Activated CD8-positive, alpha-beta T cell treated with anti-CD3 and anti-CD28 coated beads, Interleukin-2, amount 10 ng/mL, durations not matched to agents 7 days and 5 days (primary cell): ENCODE measurements around the gene CTDNEP1. TPM values are rescaled to one million over a fixed set of nuclear protein-coding genes. Genes with fewer than 3 reads are reported as not detected.
A peak's percentile ranks its signal among the peaks of the same experiment; 100 is the strongest.

ENCODE experiments used
- ATAC-seq: fragments of 150-1000 bp; cut with Tn5 transposase; one replicate; pipeline ENCODE4 v1.10.0; 2021; ENCODE audit warnings: moderate library complexity
- CTCF ChIA-PET: fragments of 350-600 bp; sonication (Branson Sonifier 250); formaldehyde crosslinking; loops from one replicate; lab custom pipeline; 2021; ENCODE audit warnings: antibody characterized with exemption; lab: Charles Lee
- POLR2A ChIA-PET: fragments of 350-600 bp; sonication (Branson Sonifier 250); formaldehyde crosslinking; loops from one replicate; lab custom pipeline; 2021; ENCODE audit warnings: antibody characterized with exemption; lab: Charles Lee
- DNase-seq: peaks from one replicate; pipeline ENCODE4 v3.0.0-alpha.2; 2020
- H3K27ac Mint-ChIP-seq: one replicate; pipeline ENCODE4 v1.8.0; 2021; ENCODE audit warnings: mild to moderate bottlenecking, mixed read lengths
- H3K27me3 Mint-ChIP-seq: one replicate; pipeline ENCODE4 v1.8.0; 2021; ENCODE audit warnings: low read depth, mixed read lengths
- H3K36me3 Mint-ChIP-seq: one replicate; pipeline ENCODE4 v1.8.0; 2021; ENCODE audit warnings: low read depth, mixed read lengths
- H3K4me1 Mint-ChIP-seq: one replicate; pipeline ENCODE4 v1.8.0; 2021; ENCODE audit warnings: low read depth, mixed read lengths
- H3K4me3 Mint-ChIP-seq: one replicate; pipeline ENCODE4 v1.8.0; 2021; ENCODE audit warnings: mild to moderate bottlenecking, mixed read lengths
- H3K9me3 Mint-ChIP-seq: one replicate; pipeline ENCODE4 v1.8.0; 2022; ENCODE audit warnings: mixed read lengths; ENCODE audit not compliant: insufficient read depth
- total RNA-seq, 2 experiments: library from RNA; stranded (reverse); gene quantifications; one replicate each; pipeline ENCODE4 v1.2.3, GENCODE V29; 2021

The CTDNEP1 gene
- total RNA-seq, 2 experiments from 2014 or later: 171 to 186 TPM

DNA sequence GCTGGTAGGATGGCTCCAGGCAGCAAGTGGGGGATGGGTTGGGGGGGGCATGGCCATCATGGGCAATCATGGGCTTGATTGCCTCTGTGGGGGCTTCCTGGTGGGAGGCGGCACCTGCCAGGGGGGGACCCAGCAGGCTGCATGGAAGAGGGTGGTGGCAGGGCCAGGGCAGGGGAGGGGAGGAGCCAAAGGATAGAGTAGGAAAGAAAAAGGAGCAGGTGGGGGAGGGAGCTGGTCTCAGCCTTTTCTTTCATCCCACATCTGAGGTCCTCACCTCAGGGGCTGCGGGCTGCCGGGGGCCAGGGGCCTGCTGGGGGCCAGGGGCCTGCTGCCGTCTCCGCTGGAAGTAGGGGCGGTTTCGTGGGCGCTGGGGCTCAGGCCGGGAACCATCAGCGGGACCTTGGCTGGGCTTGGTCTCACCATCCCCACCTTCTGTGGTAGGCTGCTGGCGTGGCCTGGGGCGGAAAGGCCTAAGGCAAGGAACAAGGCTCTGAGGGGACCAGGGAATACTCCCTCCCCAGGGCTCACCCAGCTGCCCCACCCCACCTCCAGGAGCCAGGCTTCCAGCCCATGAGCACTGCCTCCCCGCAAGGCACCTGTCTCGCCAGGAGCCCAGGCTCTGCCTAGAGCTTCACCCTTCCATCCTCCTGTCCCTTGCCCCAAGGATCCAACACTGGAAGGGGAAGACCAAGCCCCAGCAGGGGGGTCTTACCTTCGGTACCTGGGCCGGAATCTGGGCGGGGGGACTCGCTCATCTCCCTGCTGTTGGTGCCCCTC lies 37.9 kb upstream of the CTDNEP1 start:
- Mint-ChIP-seq H3K4me1 (peaks cover 10% of the 10 kb centered on the region), H3K27ac (no peak overlapping the region), H3K36me3 (no peaks in the 10 kb centered on the region), H3K27me3 (peaks cover 22% of the 10 kb centered on the region), H3K4me3 (no peak overlapping the region), H3K9me3 (no peaks in the 10 kb centered on the region)
- ChIA-PET CTCF (interaction anchor here (1.7 kb wide), 1 partner anchor 7 kb away, joined by 5 read pairs; no protein-coding TSS in a partner anchor), POLR2A (no interaction called here)
- ATAC-seq (no peak), DNase-seq (no peak)

DNA sequence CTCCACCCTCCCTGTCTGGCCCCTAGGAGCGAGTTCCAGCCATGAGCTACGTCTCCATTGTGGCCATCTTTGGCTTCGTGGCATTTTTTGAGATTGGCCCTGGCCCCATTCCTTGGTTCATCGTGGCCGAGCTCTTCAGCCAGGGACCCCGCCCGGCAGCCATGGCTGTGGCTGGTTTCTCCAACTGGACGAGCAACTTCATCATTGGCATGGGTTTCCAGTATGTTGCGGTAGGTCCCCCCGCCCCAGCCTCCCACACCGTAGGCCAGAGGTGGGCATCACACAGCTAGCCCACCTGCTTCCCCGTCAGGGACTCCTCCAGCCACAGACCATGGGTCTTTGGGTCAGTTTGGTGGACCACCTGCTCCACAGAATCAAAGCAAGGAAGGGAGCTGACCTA lies 34.1 kb upstream of the CTDNEP1 start:
- H3K27me3 Mint-ChIP-seq: peaks cover 30% of the 10 kb centered on the region
- no peak overlapping the region for H3K27ac Mint-ChIP-seq
- CTCF ChIA-PET: interaction anchor here (1.2 to 8.8 kb wide), 3 partner anchors 12 to 240 kb away, joined by 3 to 81 read pairs (median 4); partner anchors contain the start of gene ACAP1
- H3K4me1 Mint-ChIP-seq: peaks cover 20% of the 10 kb centered on the region
- H3K4me3 Mint-ChIP-seq: no peak overlapping the region
- POLR2A ChIA-PET: interaction anchor here (0.5 kb wide), 1 partner anchor 51 kb away, joined by 3 read pairs; the partner anchor contains the start of gene DVL2
- no peaks in the 10 kb centered on the region for H3K36me3 Mint-ChIP-seq
- no peaks in the 10 kb centered on the region for H3K9me3 Mint-ChIP-seq
- no peak for ATAC-seq
- no peak for DNase-seq

DNA sequence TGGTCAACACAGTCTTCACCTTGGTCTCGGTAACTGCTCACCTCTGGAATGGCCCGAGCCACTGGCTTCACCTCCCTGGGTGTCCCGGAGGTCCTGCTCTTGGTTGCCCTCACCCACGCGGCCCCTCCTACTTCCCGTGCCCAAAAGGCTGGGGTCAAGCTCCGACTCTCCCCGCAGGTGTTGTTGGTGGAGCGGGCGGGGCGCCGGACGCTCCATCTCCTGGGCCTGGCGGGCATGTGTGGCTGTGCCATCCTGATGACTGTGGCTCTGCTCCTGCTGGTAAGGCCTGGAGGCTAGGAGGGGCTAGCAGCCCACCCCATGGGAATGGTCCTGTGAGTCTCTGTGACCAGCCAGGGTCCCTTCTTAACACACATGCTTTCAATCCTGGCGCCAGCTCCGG lies 33.4 kb upstream of the CTDNEP1 start:
- no peaks in the 10 kb centered on the region for H3K36me3 Mint-ChIP-seq
- peaks cover 31% of the 10 kb centered on the region for H3K27me3 Mint-ChIP-seq
- DNase-seq: no peak
- no peak overlapping the region for H3K4me3 Mint-ChIP-seq
- H3K27ac Mint-ChIP-seq: no peak overlapping the region
- H3K9me3 Mint-ChIP-seq: no peaks in the 10 kb centered on the region
- ChIA-PET CTCF (interaction anchor here (8.8 kb wide), 1 partner anchor 13 kb away, joined by 81 read pairs; no protein-coding TSS in a partner anchor), POLR2A (no interaction called here)
- peaks cover 27% of the 10 kb centered on the region for H3K4me1 Mint-ChIP-seq
- ATAC-seq: no peak

DNA sequence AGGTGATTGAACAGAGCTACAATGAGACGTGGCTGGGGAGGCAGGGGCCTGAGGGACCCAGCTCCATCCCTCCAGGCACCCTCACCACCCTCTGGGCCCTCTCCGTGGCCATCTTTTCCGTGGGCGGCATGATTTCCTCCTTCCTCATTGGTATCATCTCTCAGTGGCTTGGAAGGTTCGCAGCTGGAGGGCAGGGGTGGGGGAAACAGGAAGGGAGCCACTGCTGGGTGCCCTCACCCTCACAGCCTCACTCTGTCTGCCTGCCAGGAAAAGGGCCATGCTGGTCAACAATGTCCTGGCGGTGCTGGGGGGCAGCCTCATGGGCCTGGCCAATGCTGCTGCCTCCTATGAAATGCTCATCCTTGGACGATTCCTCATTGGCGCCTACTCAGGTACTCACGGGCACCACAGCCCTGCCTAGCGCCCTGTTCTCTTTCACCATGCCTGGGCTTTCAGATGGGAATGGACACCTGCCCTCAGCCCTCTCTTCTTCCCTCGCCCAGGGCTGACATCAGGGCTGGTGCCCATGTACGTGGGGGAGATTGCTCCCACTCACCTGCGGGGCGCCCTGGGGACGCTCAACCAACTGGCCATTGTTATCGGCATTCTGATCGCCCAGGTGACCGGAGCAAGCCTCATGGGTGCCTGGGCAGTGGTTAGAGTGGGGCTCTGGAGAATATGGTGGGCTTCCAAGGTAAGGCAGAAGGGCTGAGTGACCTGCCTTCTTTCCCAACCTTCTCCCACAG lies 32.1 kb upstream of the CTDNEP1 start:
- ATAC-seq: no peak
- Mint-ChIP-seq H3K9me3 (no peaks in the 10 kb centered on the region), H3K4me3 (no peak overlapping the region), H3K27ac (no peak overlapping the region), H3K36me3 (no peaks in the 10 kb centered on the region), H3K4me1 (peaks cover 27% of the 10 kb centered on the region), H3K27me3 (peaks cover 33% of the 10 kb centered on the region)
- CTCF ChIA-PET: interaction anchor here (2.4 to 8.8 kb wide), 2 partner anchors 14 to 46 kb away, joined by 6 to 81 read pairs; partner anchors contain the start of gene NEURL4
- POLR2A ChIA-PET: no interaction called here
- no peak for DNase-seq

DNA sequence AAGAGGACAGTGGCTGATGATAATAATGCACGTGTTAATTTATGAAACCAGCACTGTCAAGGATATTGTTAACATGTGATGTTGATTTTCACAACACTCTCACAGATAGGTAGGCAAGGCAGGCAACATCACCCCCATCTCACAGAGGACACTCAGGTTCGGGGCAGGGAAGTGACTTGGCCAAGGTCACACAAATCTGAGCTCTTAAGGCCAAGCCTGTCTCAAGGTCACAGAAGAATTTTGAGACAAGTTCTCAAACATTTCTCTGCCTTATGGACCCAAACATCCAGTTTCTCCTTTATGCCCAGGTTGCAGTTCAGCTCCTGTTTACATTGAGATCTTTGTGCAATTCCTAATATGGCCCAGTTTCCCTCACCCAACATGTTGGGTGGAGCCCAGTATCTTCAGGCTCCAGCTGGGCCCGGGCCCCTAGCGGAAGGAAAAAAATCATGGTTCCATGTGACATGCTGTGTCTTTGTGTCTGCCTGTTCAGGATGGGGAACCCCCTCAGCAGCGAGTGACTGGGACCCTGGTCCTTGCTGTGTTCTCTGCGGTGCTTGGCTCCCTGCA lies 31.3 kb upstream of the CTDNEP1 start:
- no peaks in the 10 kb centered on the region for H3K9me3 Mint-ChIP-seq
- H3K4me3 Mint-ChIP-seq: no peak overlapping the region
- DNase-seq: no peak
- H3K4me1 Mint-ChIP-seq: peaks cover 27% of the 10 kb centered on the region
- no peaks in the 10 kb centered on the region for H3K36me3 Mint-ChIP-seq
- H3K27me3 Mint-ChIP-seq: peaks cover 29% of the 10 kb centered on the region
- ATAC-seq: no peak
- POLR2A ChIA-PET: interaction anchor here (0.6 to 2.3 kb wide), 2 partner anchors 9 to 220 kb away, joined by 5 to 8 read pairs; no protein-coding TSS in a partner anchor
- CTCF ChIA-PET: interaction anchor here (1.0 to 8.8 kb wide), 6 partner anchors 9 to 149 kb away, joined by 3 to 81 read pairs (median 6); partner anchors contain the start of genes ACAP1 and NEURL4
- no peak overlapping the region for H3K27ac Mint-ChIP-seq

DNA sequence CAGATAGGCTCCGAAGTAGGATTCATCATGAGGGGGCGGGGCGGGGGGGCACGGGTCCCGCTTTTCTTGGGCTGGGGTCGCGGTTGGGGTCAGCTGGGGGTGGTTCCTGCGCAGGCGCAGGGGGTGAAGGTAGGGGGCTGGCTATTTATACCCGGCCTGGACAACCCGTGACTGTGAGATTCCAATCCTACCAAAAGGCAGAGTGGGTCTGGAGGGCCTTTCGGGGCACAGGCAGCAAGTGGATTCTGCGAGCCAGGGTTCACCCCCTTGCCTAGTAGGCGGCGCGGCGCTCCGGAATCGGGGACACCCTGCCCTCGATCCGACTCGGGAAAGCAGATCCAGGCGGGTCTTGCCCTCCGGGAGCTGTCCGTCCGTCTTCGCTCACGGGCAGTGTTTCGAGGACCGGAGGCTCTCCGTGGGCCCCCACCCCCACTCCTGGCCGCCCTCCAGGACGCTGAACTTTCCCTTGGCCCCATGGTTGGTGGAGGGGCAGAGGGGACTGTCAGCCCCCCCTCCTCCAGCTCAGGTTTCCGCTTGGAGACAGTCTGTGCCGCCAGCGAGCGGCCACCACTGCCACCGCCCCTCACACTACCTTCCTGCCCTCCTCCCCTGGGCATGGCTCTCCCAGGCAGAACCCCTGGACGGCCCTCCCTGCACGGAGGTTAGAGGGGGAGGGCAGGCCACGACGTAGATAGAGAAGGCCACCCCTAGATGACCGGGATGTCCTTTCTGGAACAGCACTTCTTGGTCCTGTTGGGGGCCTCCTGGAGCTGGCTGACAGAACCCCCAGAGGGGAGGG lies 30.6 kb upstream of the CTDNEP1 start:
- no peak for ATAC-seq
- DNase-seq: no peak
- CTCF ChIA-PET: interaction anchor here (1.0 to 8.8 kb wide), 6 partner anchors 10 to 150 kb away, joined by 3 to 81 read pairs (median 6); partner anchors contain the start of genes ACAP1 and NEURL4
- H3K9me3 Mint-ChIP-seq: no peaks in the 10 kb centered on the region
- no peaks in the 10 kb centered on the region for H3K36me3 Mint-ChIP-seq
- no peak overlapping the region for H3K4me3 Mint-ChIP-seq
- POLR2A ChIA-PET: interaction anchor here (0.6 to 2.3 kb wide), 4 partner anchors 10 to 269 kb away, joined by 5 to 8 read pairs (median 5); no protein-coding TSS in a partner anchor
- peaks cover 29% of the 10 kb centered on the region for H3K27me3 Mint-ChIP-seq
- peaks cover 27% of the 10 kb centered on the region for H3K4me1 Mint-ChIP-seq
- no peak overlapping the region for H3K27ac Mint-ChIP-seq

- Mint-ChIP-seq H3K4me3 (peak within 1 kb of the TSS; percentile 73), H3K36me3 (no peaks in the 10 kb centered on the region), H3K9me3 (no peaks in the 10 kb centered on the region), H3K27ac (peak within 1 kb of the TSS; percentile 50), H3K27me3 (peaks cover 25% of the 10 kb centered on the region), H3K4me1 (peaks cover 27% of the 10 kb centered on the region)
- POLR2A ChIA-PET: interaction anchor here (1.0 to 2.3 kb wide), 3 partner anchors 11 to 269 kb away, joined by 5 to 8 read pairs (median 5); no protein-coding TSS in a partner anchor
- DNase-seq (peak; percentile 86), ATAC-seq (peak; percentile 76)
- CTCF ChIA-PET: interaction anchor here (0.8 to 8.8 kb wide), 13 partner anchors 10 to 279 kb away, joined by 3 to 81 read pairs (median 4); partner anchors contain the start of genes ACAP1, TMEM256 and TMEM95
Observed at GRCh38 chr17:7281074-7281952, 29.8 kb upstream of the CTDNEP1 start, which contains the start of gene SLC2A4. SLC2A4 (plus strand) TSS chr17:7281718; CDS start chr17:7281935, 217 bp downstream.

DNA sequence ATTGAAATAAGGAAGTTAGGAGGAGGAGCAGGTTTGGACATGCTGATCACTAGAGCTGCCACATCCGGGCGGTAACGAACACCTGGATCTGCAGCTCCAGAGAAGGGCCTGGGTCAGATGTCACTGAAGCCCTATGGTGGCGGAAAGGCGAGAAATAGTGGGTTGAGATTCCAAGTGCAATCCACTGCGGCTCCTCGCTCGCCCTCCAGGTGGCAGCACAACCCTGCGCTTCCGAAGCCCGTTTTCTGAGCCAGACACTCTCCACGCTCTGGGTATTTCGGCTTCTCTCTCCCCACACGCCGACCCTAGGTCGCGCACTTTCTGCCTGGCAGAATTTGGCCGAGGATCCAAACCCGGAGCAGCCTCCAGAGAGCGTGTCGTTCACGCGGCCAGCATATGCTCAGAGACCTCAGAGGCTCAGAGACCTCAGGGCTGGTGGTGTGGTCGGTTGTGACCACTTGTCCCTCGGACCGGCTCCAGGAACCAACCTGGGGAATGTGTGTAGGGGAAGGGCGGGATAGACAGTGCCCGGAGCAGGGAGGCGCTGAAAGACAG lies 29.1 kb upstream of the CTDNEP1 start:
- Mint-ChIP-seq H3K9me3 (no peaks in the 10 kb centered on the region), H3K4me1 (peaks cover 27% of the 10 kb centered on the region), H3K4me3 (peak overlapping the region; percentile 73), H3K27me3 (peaks cover 24% of the 10 kb centered on the region), H3K36me3 (no peaks in the 10 kb centered on the region), H3K27ac (peak overlapping the region; percentile 50)
- ChIA-PET CTCF (interaction anchor here (0.6 to 8.8 kb wide), 14 partner anchors 11 to 328 kb away, joined by 3 to 81 read pairs (median 4); partner anchors contain the start of genes ACAP1, CTDNEP1, TMEM256 and TMEM95), POLR2A (interaction anchor here (1.4 kb wide), 1 partner anchor 28 kb away, joined by 5 read pairs; no protein-coding TSS in a partner anchor)
- ATAC-seq (peak; percentile 86), DNase-seq (peak; percentile 90)

- ChIA-PET CTCF (interaction anchor here (0.6 to 8.8 kb wide), 4 partner anchors 18 to 406 kb away, joined by 3 to 81 read pairs (median 3); no protein-coding TSS in a partner anchor), POLR2A (no interaction called here)
- no peak overlapping the region for H3K4me3 Mint-ChIP-seq
- DNase-seq (no peak), ATAC-seq (no peak)
- H3K4me1 Mint-ChIP-seq: peaks cover 27% of the 10 kb centered on the region
- peaks cover 24% of the 10 kb centered on the region for H3K27me3 Mint-ChIP-seq
- no peak overlapping the region for H3K27ac Mint-ChIP-seq
- no peaks in the 10 kb centered on the region for H3K9me3 Mint-ChIP-seq
- no peaks in the 10 kb centered on the region for H3K36me3 Mint-ChIP-seq
Observed at GRCh38 chr17:7279448-7279847, 27.9 kb upstream of the CTDNEP1 start.
